T-helper 17 cell (primary cell): ENCODE measurements around the gene MAP3K3. TPM values are rescaled to one million over a fixed set of nuclear protein-coding genes. Genes with fewer than 3 reads are reported as not detected.

ENCODE experiments used
- ATAC-seq: fragments of 150-1000 bp; cut with Tn5 transposase; 2 replicates; pipeline ENCODE4 v1.10.0; 2021; ENCODE audit warnings: mild to moderate bottlenecking, moderate library complexity
- DNase-seq, 3 donors: peaks; one replicate each; pipeline versions ENCODE4 v3.0.0 to v3.0.0-alpha.2; 2020 to 2021
- H3K9me3 ChIP-seq: one replicate; pipeline ENCODE4 v1.7.0; 2013; ENCODE audit warnings: low read length, mild to moderate bottlenecking; ENCODE audit not compliant: control insufficient read depth, poor library complexity, severe bottlenecking
- H3K27ac Mint-ChIP-seq: one replicate; pipeline ENCODE4 v1.8.0; 2022; ENCODE audit warnings: mild to moderate bottlenecking, moderate library complexity, mixed read lengths
- H3K27me3 Mint-ChIP-seq: one replicate; pipeline ENCODE4 v1.8.0; 2022; ENCODE audit warnings: mixed read lengths
- H3K36me3 Mint-ChIP-seq: one replicate; pipeline ENCODE4 v1.8.0; 2022; ENCODE audit warnings: low read depth, mixed read lengths
- H3K4me1 Mint-ChIP-seq: one replicate; pipeline ENCODE4 v1.8.0; 2022; ENCODE audit warnings: mild to moderate bottlenecking, mixed read lengths
- H3K4me3 Mint-ChIP-seq: one replicate; pipeline ENCODE4 v1.8.0; 2022; ENCODE audit warnings: mild to moderate bottlenecking, moderate library complexity, mixed read lengths
- total RNA-seq, 4 donors: library from RNA in 2 of 4; stranded (reverse) in 2 of 4; gene quantifications; one replicate each; pipeline ENCODE4 v1.2.3 and lab custom pipeline; 2022 to 2026

Gene MAP3K3
- total RNA-seq, 2 donors from 2014 or later: 74.1 to 85.0 TPM

DNA sequence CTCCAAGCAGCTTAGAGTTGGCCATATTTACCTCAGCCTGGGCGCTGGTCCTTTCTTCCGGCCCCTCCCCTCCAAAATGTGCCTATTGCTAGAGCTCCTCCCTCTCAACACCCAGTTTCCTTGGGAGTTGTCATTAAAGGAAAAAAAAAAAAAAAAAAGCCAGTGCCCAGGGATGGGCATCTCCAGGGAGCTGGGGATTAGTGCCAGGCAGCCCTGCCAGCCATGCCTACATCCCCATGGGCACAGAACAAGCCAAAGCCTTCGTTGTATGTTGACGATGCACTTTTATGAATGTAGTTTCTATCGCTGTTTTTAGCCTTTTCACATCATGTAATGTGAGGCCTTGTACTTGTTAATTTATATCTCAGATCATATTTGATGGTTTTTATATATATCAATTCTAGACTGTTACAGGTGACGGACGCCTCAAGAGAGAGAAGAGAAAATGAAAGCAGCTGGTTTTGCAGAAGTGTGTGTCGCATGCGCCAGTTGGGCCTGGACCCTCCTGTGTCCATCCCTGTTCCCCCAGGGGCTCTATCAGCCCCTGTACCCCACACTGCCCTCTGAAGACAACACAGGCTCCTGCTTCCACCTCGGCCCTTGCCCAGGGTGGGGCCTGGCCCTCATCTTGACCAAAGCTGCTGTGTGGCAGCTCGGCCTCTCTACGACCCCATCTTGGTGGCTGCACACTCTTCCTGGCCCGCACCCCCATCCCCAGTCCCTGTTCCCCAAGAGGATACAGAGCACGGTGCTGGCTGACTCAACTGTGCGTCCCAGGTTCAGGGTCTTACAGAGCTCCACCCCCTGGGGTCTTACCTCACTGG, 72.9 kb downstream of the MAP3K3 start:
- Mint-ChIP-seq H3K4me1 (peaks cover 48% of the 10 kb centered on the region), H3K27me3 (no peaks in the 10 kb centered on the region), H3K27ac (peak overlapping the region; percentile 95), H3K36me3 (peaks cover 7% of the 10 kb centered on the region), H3K4me3 (peak overlapping the region; percentile 69)
- DNase-seq (no peak), ATAC-seq (no peak)
- no peaks in the 10 kb centered on the region for H3K9me3 ChIP-seq

DNA sequence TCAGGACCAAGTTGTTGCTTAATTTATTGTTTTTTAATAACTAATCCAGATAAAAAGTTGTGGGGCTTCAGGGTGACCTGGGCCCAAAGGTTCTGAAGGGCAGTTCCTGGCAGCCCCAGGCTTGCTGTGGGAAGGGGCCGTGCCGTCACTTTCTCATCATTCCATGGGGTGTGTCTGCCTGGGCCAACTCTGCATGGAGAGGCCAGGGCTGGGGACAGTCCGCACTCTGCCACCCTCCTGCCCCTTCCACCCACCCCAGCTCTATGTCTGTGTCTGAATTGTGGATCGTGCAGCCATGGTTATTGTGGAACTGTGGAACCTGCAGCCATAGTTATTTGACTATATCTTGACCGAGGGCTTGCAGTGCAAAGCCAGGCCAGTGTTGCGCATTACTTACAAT, 73.7 kb downstream of the MAP3K3 start:
- peak overlapping the region; percentile 99 for H3K4me3 Mint-ChIP-seq
- H3K27ac Mint-ChIP-seq: peak overlapping the region; percentile 95
- no peaks in the 10 kb centered on the region for H3K9me3 ChIP-seq
- H3K4me1 Mint-ChIP-seq: peaks cover 48% of the 10 kb centered on the region
- no peak for DNase-seq
- no peaks in the 10 kb centered on the region for H3K27me3 Mint-ChIP-seq
- peaks cover 7% of the 10 kb centered on the region for H3K36me3 Mint-ChIP-seq
- ATAC-seq: no peak

DNA sequence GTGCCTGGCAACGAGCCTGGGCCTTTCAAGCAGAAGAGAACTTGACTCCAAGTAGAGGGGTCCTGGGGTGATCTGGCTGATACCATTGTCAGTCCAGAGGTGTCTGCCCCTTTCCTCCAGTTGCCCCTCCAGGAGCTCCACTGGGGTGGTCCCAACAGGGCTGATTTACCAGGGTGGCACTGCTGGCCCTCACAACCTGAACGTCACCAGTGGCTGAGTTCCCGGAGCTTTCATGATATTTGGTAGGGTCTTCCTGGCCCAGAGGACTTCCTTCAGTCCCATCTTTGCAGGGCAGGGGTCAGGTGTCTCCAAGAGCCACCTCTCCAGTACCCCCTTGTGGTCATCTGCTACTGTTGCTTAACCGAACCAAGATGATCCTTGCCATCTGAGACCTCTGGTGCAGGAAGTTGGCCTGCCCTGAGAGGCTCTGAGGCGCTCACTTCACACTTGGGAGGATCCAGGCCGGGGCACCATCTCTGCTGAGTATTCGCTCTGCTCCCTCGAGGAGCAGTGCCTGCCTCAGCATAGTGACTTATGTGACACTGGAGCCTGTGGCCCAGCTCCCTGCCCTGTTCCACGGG, 74.3 kb downstream of the MAP3K3 start:
- no peaks in the 10 kb centered on the region for H3K27me3 Mint-ChIP-seq
- H3K27ac Mint-ChIP-seq: peak overlapping the region; percentile 95
- peaks cover 5% of the 10 kb centered on the region for H3K36me3 Mint-ChIP-seq
- ATAC-seq (no peak), DNase-seq (no peak)
- peak overlapping the region; percentile 99 for H3K4me3 Mint-ChIP-seq
- no peaks in the 10 kb centered on the region for H3K9me3 ChIP-seq
- peaks cover 52% of the 10 kb centered on the region for H3K4me1 Mint-ChIP-seq

DNA sequence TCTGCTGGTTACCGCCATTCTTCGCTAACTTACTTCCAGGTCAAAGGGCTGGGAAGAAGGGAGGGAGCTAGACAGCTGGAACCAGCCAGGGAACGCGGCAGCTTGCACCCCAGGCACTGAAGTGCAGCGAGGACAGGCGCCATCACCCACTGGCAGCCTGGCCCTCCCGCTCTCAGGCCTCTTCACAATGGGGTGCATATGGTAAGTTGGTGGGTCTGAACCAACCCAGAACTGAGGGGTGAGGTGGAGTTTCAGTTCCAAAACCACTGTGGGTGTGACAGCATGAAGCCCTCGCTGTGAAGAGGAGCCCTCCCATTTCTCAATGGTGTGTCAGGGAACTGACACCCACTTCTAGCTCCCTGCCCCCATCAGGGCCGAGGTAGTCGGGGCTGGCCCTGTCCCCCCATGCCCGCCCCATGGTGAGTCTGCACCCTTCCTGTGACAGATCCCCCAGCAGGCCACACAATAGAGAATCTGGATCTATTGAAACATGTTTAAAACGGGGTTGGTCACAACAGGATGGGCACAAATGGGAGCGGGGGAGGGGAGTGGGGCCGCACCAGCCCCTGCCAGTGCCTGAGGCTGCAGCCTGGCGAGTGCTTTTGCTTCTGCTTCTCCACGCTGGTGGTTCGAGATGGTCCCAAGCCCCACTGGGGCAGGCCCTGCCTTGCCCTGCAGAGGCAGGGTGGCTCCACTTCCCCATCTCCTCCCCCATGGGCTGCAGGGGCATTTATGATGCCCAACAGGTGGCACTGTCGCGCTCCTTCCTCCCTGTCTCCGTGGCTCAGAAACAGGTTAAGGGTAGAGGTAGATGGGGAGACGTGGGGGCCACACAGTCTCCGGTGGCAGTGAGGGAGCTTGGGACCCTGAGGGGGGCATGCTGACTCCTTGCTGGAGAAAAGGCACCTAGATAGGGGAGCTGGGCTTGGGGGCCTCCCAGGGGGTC, 75.4 kb downstream of the MAP3K3 start:
- Mint-ChIP-seq H3K36me3 (peaks cover 5% of the 10 kb centered on the region), H3K4me1 (peaks cover 56% of the 10 kb centered on the region)

DNA sequence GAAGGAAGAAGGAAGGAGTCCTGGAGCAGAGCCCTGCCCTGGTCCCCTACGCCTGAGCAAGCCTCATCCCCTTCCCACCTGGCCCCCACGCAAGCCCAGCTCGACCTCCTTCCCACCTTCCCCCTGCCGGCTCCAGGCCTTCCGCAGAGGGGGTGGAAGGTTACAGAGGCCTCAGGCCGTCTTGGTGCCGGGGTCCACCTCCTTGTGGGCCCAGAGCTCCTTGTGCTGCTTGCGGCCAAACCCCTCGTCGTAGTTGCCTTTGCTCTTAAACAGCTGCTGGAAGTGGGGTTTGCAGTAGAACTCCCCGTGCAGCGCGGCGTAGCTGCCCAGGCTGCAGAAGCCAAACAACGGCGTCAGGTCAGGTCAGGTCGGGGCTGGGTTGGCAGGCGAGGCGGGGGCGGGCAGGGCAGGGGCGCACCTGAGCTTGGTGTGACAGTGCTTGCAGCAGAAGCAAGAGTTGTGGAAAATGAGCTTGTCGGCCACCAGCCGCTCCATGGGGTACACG, 76.2 kb downstream of the MAP3K3 start:
- Mint-ChIP-seq H3K27ac (peak overlapping the region; percentile 95), H3K4me3 (peak overlapping the region; percentile 99), H3K4me1 (peaks cover 56% of the 10 kb centered on the region), H3K36me3 (peaks cover 5% of the 10 kb centered on the region), H3K27me3 (no peaks in the 10 kb centered on the region)
- DNase-seq (no peak), ATAC-seq (no peak)
- no peaks in the 10 kb centered on the region for H3K9me3 ChIP-seq

More for the DNA sequence above, 75.4 kb downstream of the MAP3K3 start:
- Mint-ChIP-seq H3K27ac (peak overlapping the region; percentile 95), H3K27me3 (no peaks in the 10 kb centered on the region), H3K4me3 (peak overlapping the region; percentile 99)
- peak; percentile 60 to 78 (median 70) for DNase-seq
- H3K9me3 ChIP-seq: no peaks in the 10 kb centered on the region
- peak; percentile 34 for ATAC-seq

DNA sequence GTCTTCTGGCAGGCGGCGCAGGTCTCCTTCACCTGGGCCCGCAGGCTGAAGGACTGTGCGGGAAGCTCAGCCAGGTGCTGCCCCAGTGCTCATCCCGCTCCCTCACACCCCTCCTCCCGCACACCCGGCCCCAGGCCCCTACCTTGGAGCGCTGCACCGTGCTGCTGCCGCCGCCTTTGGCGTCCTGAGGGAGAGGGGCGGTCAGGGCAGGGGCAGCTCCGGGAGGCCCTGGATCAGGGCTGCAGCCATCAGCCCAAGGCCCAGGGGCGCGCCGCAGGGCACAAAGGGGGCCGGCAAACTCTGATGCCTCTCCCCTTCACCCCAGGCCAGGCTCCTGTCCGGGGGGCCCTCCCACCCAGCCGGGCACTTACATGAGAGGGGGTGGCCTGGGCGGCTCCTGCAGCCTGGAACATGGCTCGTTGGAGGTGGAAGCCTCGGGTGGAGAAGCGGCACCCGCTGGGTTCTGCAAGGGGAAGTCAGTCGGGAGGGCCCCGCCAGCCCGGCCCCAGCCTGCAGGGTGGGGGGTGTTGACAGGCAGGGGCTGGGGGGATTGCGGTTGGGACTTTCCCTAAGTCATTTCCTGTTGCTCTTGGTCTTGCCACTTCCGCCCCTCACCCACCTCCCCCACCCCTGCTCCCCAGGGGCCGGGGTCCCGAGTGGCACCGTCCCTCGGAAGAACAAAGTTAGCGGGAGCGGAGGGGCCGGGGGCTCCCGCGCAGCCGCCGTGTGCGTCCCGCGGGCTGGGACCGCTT, 76.8 kb downstream of the MAP3K3 start:
- peak; percentile 47 for ATAC-seq
- Mint-ChIP-seq H3K4me1 (peaks cover 58% of the 10 kb centered on the region), H3K36me3 (peaks cover 5% of the 10 kb centered on the region), H3K27ac (peak overlapping the region; percentile 95), H3K4me3 (peak overlapping the region; percentile 99), H3K27me3 (no peaks in the 10 kb centered on the region)
- DNase-seq: peak; percentile 71 to 80 (median 78)
- H3K9me3 ChIP-seq: no peaks in the 10 kb centered on the region

DNA sequence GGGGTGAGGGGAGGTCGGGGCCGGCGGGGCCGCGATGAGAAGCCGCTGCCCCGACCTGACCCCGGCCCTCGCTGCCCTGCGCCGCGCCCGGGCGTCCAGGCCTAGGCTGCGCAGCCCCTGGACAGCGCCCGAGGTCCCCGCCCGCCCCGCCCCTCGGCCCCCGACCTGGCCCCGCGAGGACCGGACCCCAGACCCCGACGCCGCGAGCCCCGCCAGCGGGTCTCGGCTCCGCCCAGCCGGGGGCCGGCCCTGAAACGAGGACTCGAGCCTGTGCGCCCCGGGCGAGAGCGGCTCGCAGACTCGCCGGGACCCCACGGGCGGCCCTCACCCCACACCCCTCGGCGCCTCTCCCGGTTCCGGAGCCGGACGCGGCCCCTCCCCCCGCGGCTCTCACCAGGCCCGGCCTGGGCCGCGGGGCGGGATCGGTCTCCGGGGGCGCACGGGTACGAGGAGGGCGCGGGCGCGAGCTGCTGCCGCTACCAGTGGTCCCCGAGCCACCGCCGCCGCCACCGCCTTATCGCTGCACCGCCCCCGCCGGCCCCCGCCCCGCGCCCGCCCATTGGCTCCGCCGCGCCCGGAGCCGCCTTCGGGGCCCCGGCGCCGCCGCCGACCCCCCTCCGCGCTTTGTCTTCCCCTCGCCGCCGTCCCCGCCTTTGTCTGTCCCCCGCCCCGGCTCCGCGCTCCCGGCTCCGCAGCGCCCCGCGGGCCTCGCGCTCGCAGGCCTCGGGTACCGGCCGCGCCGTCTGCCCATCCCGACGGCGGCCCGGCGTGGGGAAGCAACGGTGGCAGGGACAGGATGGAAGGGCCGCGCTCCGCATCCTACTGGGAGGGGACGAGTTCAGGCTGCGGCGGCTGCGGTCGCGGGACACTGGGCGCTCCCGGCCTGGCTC, 77.7 kb downstream of the MAP3K3 start, which contains the start of gene LIMD2:
Gene LIMD2 (minus strand): TSS at position 488 of the 890 bp plus-strand sequence. CDS start 827 bp downstream, outside the sequence.
- H3K36me3 Mint-ChIP-seq: peaks cover 5% of the 10 kb centered on the region
- H3K9me3 ChIP-seq: no peaks in the 10 kb centered on the region
- peak within 1 kb of the TSS; percentile 98 for H3K27ac Mint-ChIP-seq
- H3K4me3 Mint-ChIP-seq: peak within 1 kb of the TSS; percentile 99
- H3K27me3 Mint-ChIP-seq: no peaks in the 10 kb centered on the region
- peaks cover 56% of the 10 kb centered on the region for H3K4me1 Mint-ChIP-seq
- DNase-seq (peak; percentile 72 to 85 (median 83)), ATAC-seq (peak; percentile 48)

DNA sequence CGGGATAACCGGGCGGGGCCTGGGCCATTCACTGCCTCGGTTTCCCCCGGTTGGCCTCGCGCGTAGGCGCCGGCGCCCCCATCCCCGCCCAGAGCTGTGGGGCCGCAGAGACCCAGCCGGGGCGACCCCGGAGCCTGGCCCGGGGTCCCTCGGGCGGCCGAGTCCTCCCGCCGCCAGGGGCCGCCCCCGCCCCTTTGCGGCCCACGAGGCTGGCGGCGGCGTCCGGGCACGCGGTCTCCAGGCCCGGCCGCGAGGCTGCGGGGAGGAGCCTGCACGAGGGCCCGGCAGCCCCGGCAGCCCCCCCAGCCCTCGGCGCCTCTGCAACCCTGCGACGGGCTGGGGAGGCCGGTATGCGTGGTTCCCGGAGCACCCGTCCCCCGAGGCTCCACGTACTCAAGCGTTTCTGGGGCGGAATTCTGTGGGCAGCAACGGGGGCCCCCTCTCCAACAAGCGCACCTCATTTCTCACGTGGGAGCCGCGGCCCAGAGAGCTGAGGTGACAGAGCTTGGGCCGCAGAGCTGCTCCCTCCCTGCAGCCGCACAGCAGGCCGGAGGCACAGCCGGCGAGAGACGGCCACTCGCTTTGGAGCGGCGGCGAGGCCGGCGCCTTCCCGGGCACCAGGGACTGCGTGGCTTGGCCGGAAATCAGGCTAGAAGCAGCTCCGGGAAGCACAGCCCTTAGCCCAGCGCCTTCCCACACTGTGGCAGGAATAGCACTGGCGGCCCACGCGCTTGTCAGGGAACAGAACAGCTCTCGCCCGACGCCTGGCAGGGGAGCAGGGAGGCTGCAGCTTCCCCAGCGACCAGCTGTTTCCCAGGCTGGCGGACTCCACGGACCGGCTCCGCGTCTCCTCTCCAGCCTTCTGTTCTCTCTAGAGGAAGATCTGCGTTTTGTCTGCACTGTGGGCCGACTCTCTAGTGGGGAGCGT, 78.6 kb downstream of the MAP3K3 start:
- peak overlapping the region; percentile 98 for H3K27ac Mint-ChIP-seq
- peaks cover 5% of the 10 kb centered on the region for H3K36me3 Mint-ChIP-seq
- H3K4me1 Mint-ChIP-seq: peaks cover 56% of the 10 kb centered on the region
- H3K27me3 Mint-ChIP-seq: no peaks in the 10 kb centered on the region
- H3K4me3 Mint-ChIP-seq: peak overlapping the region; percentile 94
- DNase-seq (peak; percentile 45 to 51 (median 50)), ATAC-seq (peak; percentile 20)
- no peaks in the 10 kb centered on the region for H3K9me3 ChIP-seq

DNA sequence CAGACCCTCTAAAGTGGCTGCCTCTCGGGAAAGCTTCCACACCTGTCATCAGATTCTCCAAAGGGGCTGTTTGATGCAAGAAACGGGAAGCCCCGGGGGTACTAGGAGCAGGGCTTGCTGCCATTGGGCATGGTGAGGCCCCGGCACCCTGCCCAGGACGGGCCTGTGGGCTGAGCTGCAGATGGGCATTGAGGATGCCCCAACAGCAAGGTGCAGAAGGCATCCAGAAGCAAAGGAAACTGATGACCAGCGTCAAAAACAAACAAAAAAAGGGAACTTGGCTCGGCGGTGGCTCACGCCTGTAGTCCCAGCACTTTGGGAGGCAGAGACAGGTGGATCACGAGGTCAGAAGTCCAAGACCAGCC, 79.2 kb downstream of the MAP3K3 start:
- H3K36me3 Mint-ChIP-seq: peaks cover 5% of the 10 kb centered on the region
- H3K27me3 Mint-ChIP-seq: no peaks in the 10 kb centered on the region
- H3K4me1 Mint-ChIP-seq: peaks cover 56% of the 10 kb centered on the region
- peak overlapping the region; percentile 98 for H3K27ac Mint-ChIP-seq
- H3K4me3 Mint-ChIP-seq: peak overlapping the region; percentile 94
- H3K9me3 ChIP-seq: no peaks in the 10 kb centered on the region
- ATAC-seq (no peak), DNase-seq (no peak)

DNA sequence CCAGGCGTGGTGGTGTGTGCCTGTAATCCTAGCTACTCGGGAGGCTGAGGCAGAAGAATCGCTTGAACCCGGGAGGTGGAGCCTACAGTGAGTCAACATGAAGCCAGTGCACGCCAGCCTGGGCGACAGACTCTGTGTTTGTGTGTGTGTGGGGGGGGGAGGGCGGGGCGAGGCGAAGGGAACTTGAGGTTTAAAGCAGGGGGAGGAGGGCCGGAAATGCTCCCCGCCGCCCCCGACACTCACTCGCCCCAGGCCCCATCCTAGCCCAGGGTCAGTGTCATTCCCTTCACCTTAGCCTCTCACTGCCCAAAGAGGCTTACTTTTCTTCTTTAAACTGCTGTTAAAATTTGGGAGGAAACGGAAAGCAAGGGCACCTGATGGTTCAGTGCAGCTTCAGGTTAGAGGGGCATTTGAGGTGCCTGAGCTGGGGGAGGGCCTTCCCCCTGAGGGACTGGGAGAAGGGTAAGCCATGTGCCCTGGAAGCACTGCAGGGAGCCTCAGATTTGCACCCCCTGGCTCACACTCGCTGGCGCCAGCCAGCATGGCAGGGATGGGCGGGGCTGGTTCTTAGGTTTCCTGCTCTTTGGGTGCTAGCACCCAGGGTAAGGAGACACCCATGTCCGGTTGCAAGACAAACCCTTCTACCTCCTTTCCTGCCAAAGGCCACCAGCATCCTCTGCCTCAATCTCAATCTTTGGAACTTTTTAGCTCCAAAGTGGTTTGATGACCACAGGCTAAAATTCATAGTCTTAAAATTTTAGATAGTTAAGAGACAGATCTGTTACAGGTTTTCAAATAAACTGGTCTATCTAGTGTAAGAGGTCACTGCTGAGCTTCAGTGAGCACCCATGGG, 79.9 kb downstream of the MAP3K3 start:
- Mint-ChIP-seq H3K4me1 (peaks cover 56% of the 10 kb centered on the region), H3K36me3 (peaks cover 5% of the 10 kb centered on the region), H3K27ac (peak overlapping the region; percentile 98), H3K4me3 (peak overlapping the region; percentile 94), H3K27me3 (no peaks in the 10 kb centered on the region)
- ATAC-seq (peak; percentile 34), DNase-seq (peak; percentile 51 to 66 (median 56))
- H3K9me3 ChIP-seq: no peaks in the 10 kb centered on the region
